ENCODE results near the gene HOXB8. TPM values are rescaled to one million over a fixed set of nuclear protein-coding genes. Genes with fewer than 3 reads are reported as not detected.

HOXB8 gene
- total RNA-seq, 1 donor from 2014 or later = not detected

DNA sequence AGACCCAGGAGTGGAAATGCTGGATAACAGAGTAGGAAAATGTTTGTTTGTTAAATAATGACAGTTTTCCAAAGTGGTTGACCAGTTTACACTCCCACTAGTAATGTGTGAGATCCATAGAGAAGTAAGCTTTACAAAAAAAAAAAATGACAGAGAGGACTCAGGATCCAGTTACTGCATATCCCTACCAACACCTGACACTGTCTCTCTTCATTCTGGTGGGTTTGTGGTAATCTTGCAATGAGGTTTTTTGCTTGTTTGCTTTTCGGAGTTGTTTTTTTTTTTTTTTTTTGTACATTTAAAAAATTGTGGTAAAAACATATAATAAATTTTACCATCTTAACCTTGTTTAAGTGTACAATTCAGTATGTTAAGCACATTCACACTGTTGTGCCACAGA lies 34.6 kb upstream of the HOXB8 start:
- Mint-ChIP-seq H3K9me3 (peaks cover 2% of the 10 kb centered on the region), H3K4me1 (no peaks in the 10 kb centered on the region), H3K27me3 (ENCODE audit: insufficient read depth, low read depth) (peaks cover 49% of the 10 kb centered on the region), H3K36me3 (no peaks in the 10 kb centered on the region), H3K27ac (no peak overlapping the region), H3K4me3 (no peak overlapping the region)
- Histone ChIP-seq H3K4me1 (no peaks in the 10 kb centered on the region), H3K4me3 (no peak overlapping the region), H3K27ac (no peak overlapping the region), H3K79me2 (ENCODE audit: low read depth) (no peaks in the 10 kb centered on the region), H3K27me3 (peaks cover 100% of the 10 kb centered on the region), H3K4me2 (no peak overlapping the region), H4K20me1 (ENCODE audit: low read depth) (peaks cover 38% of the 10 kb centered on the region), H3F3A (ENCODE audit: low read depth) (no peaks in the 10 kb centered on the region), H3K9me3 (ENCODE audit: low read depth) (no peaks in the 10 kb centered on the region), H3K36me3 (no peaks in the 10 kb centered on the region), H2AFZ (replicated peaks) (no peak overlapping the region), H3K9ac (no peak overlapping the region)
- DNase-seq (ENCODE audit: low spot score) = no peak
- TF ChIP-seq EZH2phosphoT487 (IDR thresholded peaks at IDR 0.05) = no peak
- no peak for TF ChIP-seq EZH2 (IDR thresholded peaks at IDR 0.05)
- TF ChIP-seq, protein P1, sequence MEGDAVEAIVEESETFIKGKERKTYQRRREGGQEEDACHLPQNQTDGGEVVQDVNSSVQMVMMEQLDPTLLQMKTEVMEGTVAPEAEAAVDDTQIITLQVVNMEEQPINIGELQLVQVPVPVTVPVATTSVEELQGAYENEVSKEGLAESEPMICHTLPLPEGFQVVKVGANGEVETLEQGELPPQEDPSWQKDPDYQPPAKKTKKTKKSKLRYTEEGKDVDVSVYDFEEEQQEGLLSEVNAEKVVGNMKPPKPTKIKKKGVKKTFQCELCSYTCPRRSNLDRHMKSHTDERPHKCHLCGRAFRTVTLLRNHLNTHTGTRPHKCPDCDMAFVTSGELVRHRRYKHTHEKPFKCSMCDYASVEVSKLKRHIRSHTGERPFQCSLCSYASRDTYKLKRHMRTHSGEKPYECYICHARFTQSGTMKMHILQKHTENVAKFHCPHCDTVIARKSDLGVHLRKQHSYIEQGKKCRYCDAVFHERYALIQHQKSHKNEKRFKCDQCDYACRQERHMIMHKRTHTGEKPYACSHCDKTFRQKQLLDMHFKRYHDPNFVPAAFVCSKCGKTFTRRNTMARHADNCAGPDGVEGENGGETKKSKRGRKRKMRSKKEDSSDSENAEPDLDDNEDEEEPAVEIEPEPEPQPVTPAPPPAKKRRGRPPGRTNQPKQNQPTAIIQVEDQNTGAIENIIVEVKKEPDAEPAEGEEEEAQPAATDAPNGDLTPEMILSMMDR (IDR thresholded peaks at IDR 0.05) = no peak

DNA sequence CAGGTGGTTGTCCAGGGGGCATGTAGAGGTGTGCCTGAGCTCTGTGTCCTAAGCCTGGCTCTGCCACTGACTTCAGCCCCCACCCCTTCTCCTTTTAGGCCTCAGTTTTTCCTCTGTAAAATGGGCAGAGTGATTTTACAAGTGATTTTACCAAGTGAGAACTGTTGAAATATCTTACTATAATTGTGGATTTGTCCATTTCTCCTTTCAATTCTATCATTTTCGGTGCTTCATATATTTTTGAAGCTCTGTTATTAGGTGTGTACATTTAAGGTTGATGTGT lies 32.8 kb upstream of the HOXB8 start:
- no peak overlapping the region for H3K4me3 Mint-ChIP-seq
- Histone ChIP-seq H3K27me3 (peaks cover 100% of the 10 kb centered on the region), H3K9ac (no peak overlapping the region), H3K4me3 (no peak overlapping the region), H3K79me2 (ENCODE audit: low read depth) (no peaks in the 10 kb centered on the region), H3K9me3 (ENCODE audit: low read depth) (no peaks in the 10 kb centered on the region), H2AFZ (replicated peaks) (no peak overlapping the region), H3K4me1 (no peaks in the 10 kb centered on the region), H4K20me1 (ENCODE audit: low read depth) (peaks cover 53% of the 10 kb centered on the region), H3K36me3 (no peaks in the 10 kb centered on the region), H3K4me2 (no peak overlapping the region), H3K27ac (no peak overlapping the region), H3F3A (ENCODE audit: low read depth) (no peaks in the 10 kb centered on the region)
- DNase-seq (ENCODE audit: low spot score) = no peak
- TF ChIP-seq EZH2phosphoT487 (IDR thresholded peaks at IDR 0.05) (no peak), EZH2 (IDR thresholded peaks at IDR 0.05) (no peak)
- TF ChIP-seq, protein P1 (IDR thresholded peaks at IDR 0.05) = no peak
- no peak overlapping the region for H3K27ac Mint-ChIP-seq
- H3K36me3 Mint-ChIP-seq = no peaks in the 10 kb centered on the region
- peaks cover 2% of the 10 kb centered on the region for H3K9me3 Mint-ChIP-seq
- peaks cover 60% of the 10 kb centered on the region for H3K27me3 Mint-ChIP-seq (ENCODE audit: insufficient read depth, low read depth)
- no peaks in the 10 kb centered on the region for H3K4me1 Mint-ChIP-seq

DNA sequence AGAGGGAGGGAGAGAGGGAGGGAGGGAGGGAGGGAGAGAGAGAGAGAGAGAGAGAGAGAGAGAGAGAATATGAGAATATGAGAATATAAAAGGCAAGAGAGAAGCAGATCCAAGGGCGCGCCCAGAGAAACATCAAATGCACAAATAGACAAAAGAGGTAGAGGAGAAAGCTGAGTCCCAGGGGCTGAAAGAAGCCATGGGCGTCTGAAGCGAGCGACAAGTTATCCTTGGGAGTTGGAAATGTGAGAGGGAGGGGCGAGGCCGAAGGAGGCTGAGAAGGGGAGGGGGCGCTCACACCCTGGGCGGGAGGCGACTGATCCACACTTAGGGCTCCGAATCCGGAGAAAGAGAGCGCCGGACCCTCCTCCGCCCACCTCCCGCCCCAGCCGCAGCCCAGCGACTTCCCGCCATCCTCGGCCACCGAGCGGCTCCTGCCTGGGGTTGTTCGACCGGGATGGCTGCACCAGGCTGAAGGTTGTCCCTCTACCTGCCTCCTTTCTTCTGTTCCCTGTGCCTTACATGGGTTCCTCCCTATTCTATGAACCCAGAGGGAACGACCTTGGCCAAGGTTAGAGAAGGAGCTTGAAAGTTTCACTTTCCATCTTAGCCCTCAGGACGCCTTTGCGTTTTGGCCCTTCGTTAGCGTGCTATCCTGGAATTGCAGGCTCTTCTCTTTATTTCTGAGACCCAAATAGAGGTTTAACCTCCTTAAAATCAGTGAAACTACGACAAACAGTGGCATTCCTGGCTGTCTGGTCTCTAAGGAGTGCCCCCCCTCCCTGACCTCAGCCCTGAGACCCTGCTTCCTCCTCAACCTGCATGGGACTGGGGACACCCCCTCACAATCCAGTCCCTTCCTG lies 32.2 kb upstream of the HOXB8 start:
- H3K27ac ChIP-seq = no peak overlapping the region
- peaks cover 59% of the 10 kb centered on the region for H4K20me1 ChIP-seq (ENCODE audit: low read depth)
- Mint-ChIP-seq H3K4me1 (no peaks in the 10 kb centered on the region), H3K36me3 (no peaks in the 10 kb centered on the region), H3K27me3 (ENCODE audit: insufficient read depth, low read depth) (peaks cover 65% of the 10 kb centered on the region), H3K9me3 (peaks cover 2% of the 10 kb centered on the region), H3K4me3 (no peak overlapping the region), H3K27ac (no peak overlapping the region)
- H3K36me3 ChIP-seq = no peaks in the 10 kb centered on the region
- no peaks in the 10 kb centered on the region for H3K9me3 ChIP-seq (ENCODE audit: low read depth)
- no peak overlapping the region for H3K9ac ChIP-seq
- peak overlapping the region; percentile 48 for H3K4me2 ChIP-seq
- H2AFZ ChIP-seq (replicated peaks) = peak overlapping the region; percentile 5
- H3K79me2 ChIP-seq (ENCODE audit: low read depth) = no peaks in the 10 kb centered on the region
- H3K27me3 ChIP-seq = peaks cover 100% of the 10 kb centered on the region
- no peaks in the 10 kb centered on the region for H3F3A ChIP-seq (ENCODE audit: low read depth)
- H3K4me1 ChIP-seq = no peaks in the 10 kb centered on the region
- peak; percentile 4 for TF ChIP-seq EZH2phosphoT487 (IDR thresholded peaks at IDR 0.05)
- TF ChIP-seq, protein P1 (IDR thresholded peaks at IDR 0.05) = no peak
- peak; percentile 69 for TF ChIP-seq EZH2 (IDR thresholded peaks at IDR 0.05)
- H3K4me3 ChIP-seq = no peak overlapping the region
- peak; percentile 45 for DNase-seq (ENCODE audit: low spot score)
